K562 (cell line): ENCODE measurements around the gene RGL2. TPM values are rescaled to one million over a fixed set of nuclear protein-coding genes. Genes with fewer than 3 reads are reported as not detected.

Experiments used
- FIP1L1 ChIP-seq: fragments of 200-400 bp; formaldehyde crosslinking; IDR thresholded peaks from 2 replicates; pipeline ENCODE4 v1.6.1; 2018; ENCODE audit warnings: mild to moderate bottlenecking, low read depth, low read length; ENCODE audit not compliant: poor library complexity, severe bottlenecking
- FOS ChIP-seq: IDR thresholded peaks from 3 replicates; pipeline ENCODE4 v1.6.1; 2011; ENCODE audit not compliant: insufficient read length; ENCODE audit errors: extremely low read depth
- HIVEP1 ChIP-seq: fragments of 250-450 bp; sonication (Bioruptor Pico); IDR thresholded peaks from 2 replicates; pipeline ENCODE4 v1.4.0; 2020; ENCODE audit warnings: mild to moderate bottlenecking
- KDM4B ChIP-seq, 2 experiments: fragments of 450-650 bp in 1 of 2; sonication (generic) in 1 of 2; IDR thresholded peaks; 2 replicates each; pipeline ENCODE4 v1.6.1; 2016 to 2017; ENCODE audit warnings: borderline replicate concordance in 2 of 2, antibody characterized with exemption in 1 of 2, low read depth in 1 of 2, mild to moderate bottlenecking in 1 of 2
- KDM5B ChIP-seq: fragments of 200-600 bp; sonication (generic); IDR thresholded peaks from 2 replicates; pipeline ENCODE4 v1.6.1; 2012; ENCODE audit warnings: low read depth, mild to moderate bottlenecking, moderate library complexity, low read length, control low read depth, inconsistent platforms; ENCODE audit not compliant: insufficient replicate concordance
- MTA1 ChIP-seq: fragments of 450-650 bp; IDR thresholded peaks from 2 replicates; pipeline ENCODE4 v1.6.1; 2017; ENCODE audit warnings: borderline replicate concordance
- MTA3 ChIP-seq: fragments of 450-650 bp; formaldehyde crosslinking; IDR thresholded peaks from 2 replicates; pipeline ENCODE4 v1.6.1; 2017; ENCODE audit warnings: mild to moderate bottlenecking, borderline replicate concordance
- NCOA1 ChIP-seq: fragments of 450-650 bp; IDR thresholded peaks from 2 replicates; pipeline ENCODE4 v1.6.1; 2016; ENCODE audit warnings: low read depth
- POLR2A ChIP-seq: fragments of 450-650 bp; conservative IDR thresholded peaks from 2 replicates; pipeline ENCODE4 v1.6.1; 2016
- POLR2H ChIP-seq: IDR thresholded peaks from 2 replicates; pipeline ENCODE4 v1.6.1; 2016; ENCODE audit warnings: missing genetic modification characterization, low read depth, mild to moderate bottlenecking, control low read depth, missing compliant biosample characterization, moderate library complexity
- RBBP5 ChIP-seq: fragments of 200-600 bp; sonication (generic); IDR thresholded peaks from 2 replicates; pipeline ENCODE4 v1.6.1; 2012; ENCODE audit warnings: borderline replicate concordance, mild to moderate bottlenecking, low read length, control low read depth, inconsistent platforms; ENCODE audit not compliant: insufficient read depth, poor library complexity, severe bottlenecking
- RFX7 ChIP-seq: fragments of 250-450 bp; sonication (Bioruptor Pico); IDR thresholded peaks from 2 replicates; pipeline ENCODE4 v1.5.1; 2021; ENCODE audit warnings: mild to moderate bottlenecking
- RUNX1 ChIP-seq: sonication (generic); IDR thresholded peaks from 2 replicates; pipeline ENCODE4 v1.6.1; 2016; ENCODE audit warnings: antibody characterized with exemption, low read depth
- TAF15 ChIP-seq: fragments of 200-400 bp; formaldehyde crosslinking; IDR thresholded peaks from 2 replicates; pipeline ENCODE4 v1.6.1; 2017; ENCODE audit warnings: mild to moderate bottlenecking, low read depth, low read length, moderate library complexity
- TCF3 ChIP-seq: sonication (generic); formaldehyde crosslinking; IDR thresholded peaks from 2 replicates; pipeline ENCODE4 v1.4.0; 2020; ENCODE audit warnings: mild to moderate bottlenecking, missing genetic modification reagents
- TEAD1 ChIP-seq, 2 experiments: fragments of 450-650 bp in 1 of 2; sonication (generic) in 1 of 2; formaldehyde crosslinking; IDR thresholded peaks; 2 replicates each; pipeline versions ENCODE4 v1.4.0 to v1.8.0; 2020 to 2022; ENCODE audit warnings: mild to moderate bottlenecking in 2 of 2, missing genetic modification reagents in 1 of 2
- ZNF263 ChIP-seq: sonication (generic); formaldehyde crosslinking; IDR thresholded peaks from 2 replicates; pipeline ENCODE4 v1.8.0; 2022; ENCODE audit warnings: mild to moderate bottlenecking, missing genetic modification reagents, borderline replicate concordance
- ZNF778 ChIP-seq: fragments of 450-650 bp; formaldehyde crosslinking; IDR thresholded peaks from 2 replicates; pipeline ENCODE4 v1.4.0; 2020; ENCODE audit warnings: mild to moderate bottlenecking, moderate library complexity
- polyA plus RNA-seq, 8 experiments: library from polyadenylated mRNA; depleted of rRNA in 4 of 8; stranded (reverse) in 5 of 8; unstranded in 3 of 8; fragments of >200 nt; fragmentation: Nextera tagmentation in 2 of 8; fragmentation: Illumina TruSeq in 1 of 8; extraction: Ambion mirVana in 2 of 8; extraction: Trizol in 1 of 8; gene quantifications; 2 replicates each; pipeline versions ENCODE4 v1.2.1 to v1.2.3, GENCODE V29; 2011 to 2014; ENCODE audit warnings: inconsistent platforms in 1 of 8, missing spikeins in 1 of 8
- total RNA-seq, 7 experiments: library from RNA; depleted of rRNA in 6 of 7; stranded (reverse); fragments of >200 nt in 6 of 7; fragmentation: Illumina TruSeq in 2 of 7; extraction: Trizol in 2 of 7; gene quantifications; 2 replicates each; pipeline versions ENCODE4 v1.2.1 to v1.2.3, GENCODE V29; 2011 to 2021; ENCODE audit warnings: low replicate concordance in 1 of 7
- TF ChIP-seq, protein P1 (sequence below): sonication (generic); formaldehyde crosslinking; IDR thresholded peaks from 2 replicates; pipeline ENCODE4 v1.8.0; 2022; ENCODE audit warnings: mild to moderate bottlenecking, missing genetic modification reagents
- TF ChIP-seq, protein P2 (sequence below), 2 experiments: IDR thresholded peaks; 2 replicates each; pipeline ENCODE4 v1.6.1; 2012; ENCODE audit warnings: improper control_type of control experiment in 2 of 2, low read depth in 2 of 2, low read length in 2 of 2, borderline replicate concordance in 1 of 2
- TF ChIP-seq, protein P3 (sequence below): fragments of 450-650 bp; formaldehyde crosslinking; IDR thresholded peaks from 2 replicates; pipeline ENCODE4 v1.4.0; 2020; ENCODE audit warnings: mild to moderate bottlenecking, moderate library complexity

RGL2 gene
- total and polyA plus RNA-seq, 9 of the 15 experiments (the other 6 are each of a cell fraction or from before 2014, with no cell fraction given) = 1.8 to 57.1 (median 19.5) TPM

DNA sequence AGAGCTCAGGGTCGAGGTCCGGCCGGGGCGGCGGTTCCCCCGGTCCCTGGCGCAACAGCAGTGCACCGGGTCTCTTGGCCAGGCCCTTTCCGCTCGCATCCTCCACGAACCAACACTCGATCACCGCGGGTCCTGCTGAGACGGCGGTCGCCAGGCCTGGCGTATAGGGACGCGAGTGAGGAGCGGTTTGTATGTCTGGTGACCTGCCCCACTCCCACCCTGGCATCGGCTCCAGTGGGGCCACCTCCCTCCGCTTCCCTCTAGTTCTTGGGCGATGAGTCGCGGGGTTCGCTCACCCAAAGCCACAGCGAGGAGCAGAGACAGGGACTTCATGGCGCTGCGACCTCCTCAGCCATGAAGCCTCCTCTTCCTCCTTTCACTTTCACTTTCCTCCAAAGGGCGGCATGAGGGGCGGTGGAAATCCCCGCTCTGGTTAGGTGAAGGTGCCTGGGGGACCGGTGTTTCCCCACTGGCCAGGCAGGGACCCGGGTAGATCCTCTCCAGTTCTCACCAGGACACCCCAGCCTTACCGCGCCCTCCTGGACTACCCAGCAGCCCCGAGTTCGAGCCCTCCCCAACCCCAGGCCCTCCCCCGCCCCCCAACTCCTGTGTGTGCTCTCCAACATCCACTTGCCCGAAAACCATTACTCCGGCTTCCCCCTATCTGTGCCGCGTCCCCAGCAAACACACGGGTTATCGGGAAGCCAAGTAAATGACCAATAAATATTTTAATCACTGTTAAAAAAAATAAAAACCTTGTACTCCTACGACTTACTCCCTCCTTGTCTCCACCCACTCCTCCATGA, 15.2 kb upstream of the RGL2 start, which contains the start of gene TAPBP (continued):
- TF ChIP-seq, protein P1, sequence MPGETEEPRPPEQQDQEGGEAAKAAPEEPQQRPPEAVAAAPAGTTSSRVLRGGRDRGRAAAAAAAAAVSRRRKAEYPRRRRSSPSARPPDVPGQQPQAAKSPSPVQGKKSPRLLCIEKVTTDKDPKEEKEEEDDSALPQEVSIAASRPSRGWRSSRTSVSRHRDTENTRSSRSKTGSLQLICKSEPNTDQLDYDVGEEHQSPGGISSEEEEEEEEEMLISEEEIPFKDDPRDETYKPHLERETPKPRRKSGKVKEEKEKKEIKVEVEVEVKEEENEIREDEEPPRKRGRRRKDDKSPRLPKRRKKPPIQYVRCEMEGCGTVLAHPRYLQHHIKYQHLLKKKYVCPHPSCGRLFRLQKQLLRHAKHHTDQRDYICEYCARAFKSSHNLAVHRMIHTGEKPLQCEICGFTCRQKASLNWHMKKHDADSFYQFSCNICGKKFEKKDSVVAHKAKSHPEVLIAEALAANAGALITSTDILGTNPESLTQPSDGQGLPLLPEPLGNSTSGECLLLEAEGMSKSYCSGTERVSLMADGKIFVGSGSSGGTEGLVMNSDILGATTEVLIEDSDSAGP (CRISPR knock-in tag) = no peak
- TF ChIP-seq RUNX1 = no peak
- TF ChIP-seq ZNF263 (CRISPR knock-in tag) = 0 out of 2 replicates have a peak, but pooled peaks have one; percentile 49
- TF ChIP-seq ZNF778 (CRISPR knock-in tag) = no peak
- TF ChIP-seq RBBP5 = peak; percentile 82
- peak; percentile 17; the same call in 1 of the 2 replicates for TF ChIP-seq MTA3
- TF ChIP-seq FIP1L1 = peak; percentile 47
- TF ChIP-seq FOS = no peak
- peak in 1 of 2 experiments; percentile 21; a peak in 1 of 4 replicates for TF ChIP-seq TEAD1 (CRISPR knock-in tag; IDR thresholded peaks at IDR 0.05)
- TF ChIP-seq NCOA1 = 0 out of 2 replicates have a peak, but pooled peaks have one; percentile 8
- 0 out of 2 replicates have a peak, but pooled peaks have one; percentile 5 for TF ChIP-seq MTA1
- TF ChIP-seq POLR2A = peak; percentile 69
- no peak for TF ChIP-seq KDM4B (IDR thresholded peaks at IDR 0.05; ENCODE audit: borderline replicate concordance in 2 of 2, low read depth in 1 of 2)
- TF ChIP-seq, protein P2, sequence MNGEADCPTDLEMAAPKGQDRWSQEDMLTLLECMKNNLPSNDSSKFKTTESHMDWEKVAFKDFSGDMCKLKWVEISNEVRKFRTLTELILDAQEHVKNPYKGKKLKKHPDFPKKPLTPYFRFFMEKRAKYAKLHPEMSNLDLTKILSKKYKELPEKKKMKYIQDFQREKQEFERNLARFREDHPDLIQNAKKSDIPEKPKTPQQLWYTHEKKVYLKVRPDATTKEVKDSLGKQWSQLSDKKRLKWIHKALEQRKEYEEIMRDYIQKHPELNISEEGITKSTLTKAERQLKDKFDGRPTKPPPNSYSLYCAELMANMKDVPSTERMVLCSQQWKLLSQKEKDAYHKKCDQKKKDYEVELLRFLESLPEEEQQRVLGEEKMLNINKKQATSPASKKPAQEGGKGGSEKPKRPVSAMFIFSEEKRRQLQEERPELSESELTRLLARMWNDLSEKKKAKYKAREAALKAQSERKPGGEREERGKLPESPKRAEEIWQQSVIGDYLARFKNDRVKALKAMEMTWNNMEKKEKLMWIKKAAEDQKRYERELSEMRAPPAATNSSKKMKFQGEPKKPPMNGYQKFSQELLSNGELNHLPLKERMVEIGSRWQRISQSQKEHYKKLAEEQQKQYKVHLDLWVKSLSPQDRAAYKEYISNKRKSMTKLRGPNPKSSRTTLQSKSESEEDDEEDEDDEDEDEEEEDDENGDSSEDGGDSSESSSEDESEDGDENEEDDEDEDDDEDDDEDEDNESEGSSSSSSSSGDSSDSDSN (IDR thresholded peaks at IDR 0.05; ENCODE audit: borderline replicate concordance in 1 of 2, low read depth in 2 of 2, low read length in 2 of 2) = peak in 1 of 2 experiments; percentile 67; a peak in 2 of 4 replicates
- TF ChIP-seq KDM5B = peak; percentile 68
- TF ChIP-seq RFX7 = peak; percentile 83
- no peak for TF ChIP-seq TAF15
- TF ChIP-seq POLR2H (tag) = 0 out of 2 replicates have a peak, but pooled peaks have one; percentile 7
- 0 out of 2 replicates have a peak, but pooled peaks have one; percentile 12 for TF ChIP-seq TCF3 (CRISPR knock-in tag)
- TF ChIP-seq HIVEP1 = 0 out of 2 replicates have a peak, but pooled peaks have one; percentile 68
- TF ChIP-seq, protein P3, sequence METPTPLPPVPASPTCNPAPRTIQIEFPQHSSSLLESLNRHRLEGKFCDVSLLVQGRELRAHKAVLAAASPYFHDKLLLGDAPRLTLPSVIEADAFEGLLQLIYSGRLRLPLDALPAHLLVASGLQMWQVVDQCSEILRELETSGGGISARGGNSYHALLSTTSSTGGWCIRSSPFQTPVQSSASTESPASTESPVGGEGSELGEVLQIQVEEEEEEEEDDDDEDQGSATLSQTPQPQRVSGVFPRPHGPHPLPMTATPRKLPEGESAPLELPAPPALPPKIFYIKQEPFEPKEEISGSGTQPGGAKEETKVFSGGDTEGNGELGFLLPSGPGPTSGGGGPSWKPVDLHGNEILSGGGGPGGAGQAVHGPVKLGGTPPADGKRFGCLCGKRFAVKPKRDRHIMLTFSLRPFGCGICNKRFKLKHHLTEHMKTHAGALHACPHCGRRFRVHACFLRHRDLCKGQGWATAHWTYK (CRISPR knock-in tag) = 0 out of 2 replicates have a peak, but pooled peaks have one; percentile 42
